A549 treated with AZD2906 at 1 μM for 4 hours (cell line): Measurements from ENCODE around the gene ZNF624. TPM values are rescaled to one million over a fixed set of nuclear protein-coding genes. Genes with fewer than 3 reads are reported as not detected.

ENCODE experiments used
- total RNA-seq: library from RNA; stranded (reverse); fragments of 200-300 nt; extraction: Qiagen RNA extraction; gene quantifications from 5 replicates; pipeline ENCODE4 v1.2.3, GENCODE V29; 2022

Gene ZNF624
- 0.85 to 1.9 TPM (median 1.3 TPM) in 5 replicates for total RNA-seq

GRCh38 chr17:16653367-16654041 is at the start of gene ZNF624:
TSS of gene ZNF624 (minus strand) at chr17:16653850.

GRCh38 chr17:16689731-16690281 is 36.2 kb upstream of the ZNF624 start, which contains the start of gene CCDC144A:
TSS of gene CCDC144A (plus strand) at chr17:16690241. CDS start at chr17:16690401, 160 bp downstream.

Other genes starting within 250 kb of the ZNF624 start
- gene TRPV2, start 238.3 kb downstream of the ZNF624 start, total RNA-seq: 0.36 to 0.83 TPM (median 0.53 TPM) in 5 replicates
- gene LRRC75A, start 161.7 kb downstream of the ZNF624 start, total RNA-seq: 0.99 to 1.3 TPM (median 1.1 TPM) in 5 replicates
- gene ZNF287, start 84.6 kb downstream of the ZNF624 start, total RNA-seq: 10.9 to 17.4 TPM (median 13.5 TPM) in 5 replicates
- 0.79 to 1.6 TPM (median 1.2 TPM) in 5 replicates for gene CCDC144A, start 36.4 kb upstream of the ZNF624 start, total RNA-seq